K562 (cell line): ENCODE data around the gene TUBA8. TPM values are rescaled to one million over a fixed set of nuclear protein-coding genes. Genes with fewer than 3 reads are reported as not detected.

ENCODE experiments used
- CC2D1A ChIP-seq: fragments of 450-650 bp; IDR thresholded peaks from 2 replicates; pipeline ENCODE4 v1.6.1; 2017; ENCODE audit warnings: mild to moderate bottlenecking
- CEBPB ChIP-seq: fragments of 450-650 bp; IDR thresholded peaks from 2 replicates; pipeline ENCODE4 v1.6.1; 2016; ENCODE audit warnings: missing genetic modification characterization, missing compliant biosample characterization
- CHD1 ChIP-seq: fragments of 200-600 bp; sonication (generic); IDR thresholded peaks from one replicate; pipeline ENCODE4 v1.6.1; 2012; ENCODE audit warnings: mild to moderate bottlenecking, moderate library complexity, low read length, inconsistent platforms
- FOXK2 ChIP-seq, 2 experiments: fragments of 450-650 bp; IDR thresholded peaks in 1 of 2; conservative IDR thresholded peaks in 1 of 2; 2 replicates each; pipeline ENCODE4 v1.6.1; 2016; ENCODE audit warnings: low read depth in 2 of 2, mild to moderate bottlenecking in 1 of 2
- MEF2A ChIP-seq: IDR thresholded peaks from 2 replicates; pipeline ENCODE4 v1.6.1; 2011; ENCODE audit warnings: low read depth, mild to moderate bottlenecking, low read length, moderate library complexity; ENCODE audit not compliant: control insufficient read depth
- MYC ChIP-seq, 2 experiments: fragments of 250-450 bp in 1 of 2; sonication (Bioruptor Pico) in 1 of 2; IDR thresholded peaks; 2 replicates each; pipeline versions ENCODE4 v1.5.1 to v1.6.1; 2012 to 2021; ENCODE audit warnings: low read depth in 2 of 2, borderline replicate concordance in 1 of 2, improper control_type of control experiment in 1 of 2, low read length in 1 of 2, mild to moderate bottlenecking in 1 of 2, moderate library complexity in 1 of 2
- NONO ChIP-seq, 2 experiments: fragments of 200-400 bp in 1 of 2; fragments of 450-650 bp in 1 of 2; formaldehyde crosslinking in 1 of 2; IDR thresholded peaks; 2 replicates each; pipeline ENCODE4 v1.6.1; 2017; ENCODE audit warnings: low read depth in 2 of 2, mild to moderate bottlenecking in 2 of 2, moderate library complexity in 2 of 2, low read length in 1 of 2
- OTX1 ChIP-seq: fragments of 450-650 bp; formaldehyde crosslinking; IDR thresholded peaks from 2 replicates; pipeline ENCODE4 v1.4.0; 2022; ENCODE audit warnings: mild to moderate bottlenecking
- PHF20 ChIP-seq: fragments of 450-650 bp; IDR thresholded peaks from 2 replicates; pipeline ENCODE4 v1.6.1; 2018; ENCODE audit not compliant: partially characterized antibody
- POLR2B ChIP-seq: fragments of 450-650 bp; IDR thresholded peaks from 2 replicates; pipeline ENCODE4 v1.6.1; 2018; ENCODE audit warnings: low read depth; ENCODE audit not compliant: partially characterized antibody
- POLR2H ChIP-seq: IDR thresholded peaks from 2 replicates; pipeline ENCODE4 v1.6.1; 2016; ENCODE audit warnings: missing genetic modification characterization, low read depth, mild to moderate bottlenecking, control low read depth, missing compliant biosample characterization, moderate library complexity
- RBFOX2 ChIP-seq: fragments of 200-400 bp; formaldehyde crosslinking; IDR thresholded peaks from 2 replicates; pipeline ENCODE4 v1.6.1; 2017; ENCODE audit warnings: low read depth, mild to moderate bottlenecking, low read length, moderate library complexity
- RBM39 ChIP-seq: fragments of 200-400 bp; formaldehyde crosslinking; optimal IDR thresholded peaks from 2 replicates; pipeline ENCODE3; 2018; ENCODE audit warnings: low read depth, low read length
- TAF7 ChIP-seq: fragments of 450-650 bp; IDR thresholded peaks from 2 replicates; pipeline ENCODE4 v1.6.1; 2016; ENCODE audit warnings: missing genetic modification characterization, missing compliant biosample characterization
- U2AF2 ChIP-seq: fragments of 200-400 bp; formaldehyde crosslinking; optimal IDR thresholded peaks from 2 replicates; pipeline ENCODE3; 2017; ENCODE audit warnings: low read depth, mild to moderate bottlenecking, low read length
- ZNF134 ChIP-seq: fragments of 250-450 bp; sonication (Bioruptor Pico); conservative IDR thresholded peaks from 2 replicates; pipeline ENCODE4 v1.4.0; 2020
- ZNF436 ChIP-seq: fragments of 250-450, 450-650 bp; sonication (Bioruptor Pico); formaldehyde crosslinking; IDR thresholded peaks from 2 replicates; pipeline ENCODE4 v1.7.0; 2020; ENCODE audit warnings: mild to moderate bottlenecking
- polyA plus RNA-seq, 8 experiments: library from polyadenylated mRNA; depleted of rRNA in 4 of 8; stranded (reverse) in 5 of 8; unstranded in 3 of 8; fragments of >200 nt; fragmentation: Nextera tagmentation in 2 of 8; fragmentation: Illumina TruSeq in 1 of 8; extraction: Ambion mirVana in 2 of 8; extraction: Trizol in 1 of 8; gene quantifications; 2 replicates each; pipeline versions ENCODE4 v1.2.1 to v1.2.3, GENCODE V29; 2011 to 2014; ENCODE audit warnings: inconsistent platforms in 1 of 8, missing spikeins in 1 of 8
- total RNA-seq, 7 experiments: library from RNA; depleted of rRNA in 6 of 7; stranded (reverse); fragments of >200 nt in 6 of 7; fragmentation: Illumina TruSeq in 2 of 7; extraction: Trizol in 2 of 7; gene quantifications; 2 replicates each; pipeline versions ENCODE4 v1.2.1 to v1.2.3, GENCODE V29; 2011 to 2021; ENCODE audit warnings: low replicate concordance in 1 of 7
- TF ChIP-seq, protein P1 (sequence below), 2 experiments: fragments of 450-650 bp; IDR thresholded peaks; 2 replicates each; pipeline ENCODE4 v1.6.1; 2018; ENCODE audit warnings: mild to moderate bottlenecking in 2 of 2, low read depth in 1 of 2; ENCODE audit not compliant: partially characterized antibody in 2 of 2
- TF ChIP-seq, protein P2 (sequence below), 2 experiments: IDR thresholded peaks; 2 replicates each; pipeline ENCODE4 v1.6.1; 2012; ENCODE audit warnings: improper control_type of control experiment in 2 of 2, low read depth in 2 of 2, low read length in 2 of 2, borderline replicate concordance in 1 of 2

Gene TUBA8
- total and polyA plus RNA-seq, 9 of the 15 experiments (the other 6 are each of a cell fraction or from before 2014, with no cell fraction given): 0.07 to 1.1 (median 0.65) TPM

DNA sequence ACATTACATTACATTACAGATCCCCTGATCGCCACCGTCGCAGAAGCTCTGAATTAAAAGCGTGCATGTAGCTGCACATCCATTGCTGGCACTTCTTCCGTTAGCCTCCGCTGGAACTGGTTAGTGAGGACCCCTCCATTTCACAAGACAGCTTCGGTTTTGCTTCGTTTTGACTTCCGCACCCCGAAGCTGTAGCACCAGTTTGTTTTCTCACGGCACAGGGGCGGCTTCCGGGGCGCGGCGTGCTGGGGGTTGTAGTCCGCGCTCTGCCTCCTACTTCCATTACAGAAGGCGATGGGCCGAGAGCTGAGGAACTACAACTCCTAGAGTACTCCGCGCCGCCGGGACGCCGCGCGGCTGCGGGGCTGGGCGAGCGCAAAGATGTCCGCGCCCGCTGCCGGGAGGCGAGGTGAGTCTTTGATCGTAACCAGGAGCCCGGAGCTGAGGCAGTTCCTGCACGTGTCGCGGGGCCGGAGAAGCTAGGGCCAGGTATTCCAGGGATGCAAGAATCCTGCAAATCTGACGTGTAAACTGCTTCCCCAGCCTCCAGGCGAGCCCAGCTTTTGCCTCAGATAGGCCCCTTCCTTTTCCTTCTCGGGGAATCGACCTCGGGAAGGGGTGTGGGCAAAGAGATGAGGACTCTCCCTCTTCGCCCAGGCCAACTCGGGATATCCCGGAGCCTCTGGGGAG, 32.8 kb upstream of the TUBA8 start, which contains the start of gene PEX26 (continued):
- TF ChIP-seq NONO (IDR thresholded peaks at IDR 0.05; ENCODE audit: low read depth in 2 of 2, low read length in 1 of 2): 0 out of 4 replicates have a peak, but pooled peaks of 1 of the 2 experiments have one; percentile 24
- TF ChIP-seq, protein P1, sequence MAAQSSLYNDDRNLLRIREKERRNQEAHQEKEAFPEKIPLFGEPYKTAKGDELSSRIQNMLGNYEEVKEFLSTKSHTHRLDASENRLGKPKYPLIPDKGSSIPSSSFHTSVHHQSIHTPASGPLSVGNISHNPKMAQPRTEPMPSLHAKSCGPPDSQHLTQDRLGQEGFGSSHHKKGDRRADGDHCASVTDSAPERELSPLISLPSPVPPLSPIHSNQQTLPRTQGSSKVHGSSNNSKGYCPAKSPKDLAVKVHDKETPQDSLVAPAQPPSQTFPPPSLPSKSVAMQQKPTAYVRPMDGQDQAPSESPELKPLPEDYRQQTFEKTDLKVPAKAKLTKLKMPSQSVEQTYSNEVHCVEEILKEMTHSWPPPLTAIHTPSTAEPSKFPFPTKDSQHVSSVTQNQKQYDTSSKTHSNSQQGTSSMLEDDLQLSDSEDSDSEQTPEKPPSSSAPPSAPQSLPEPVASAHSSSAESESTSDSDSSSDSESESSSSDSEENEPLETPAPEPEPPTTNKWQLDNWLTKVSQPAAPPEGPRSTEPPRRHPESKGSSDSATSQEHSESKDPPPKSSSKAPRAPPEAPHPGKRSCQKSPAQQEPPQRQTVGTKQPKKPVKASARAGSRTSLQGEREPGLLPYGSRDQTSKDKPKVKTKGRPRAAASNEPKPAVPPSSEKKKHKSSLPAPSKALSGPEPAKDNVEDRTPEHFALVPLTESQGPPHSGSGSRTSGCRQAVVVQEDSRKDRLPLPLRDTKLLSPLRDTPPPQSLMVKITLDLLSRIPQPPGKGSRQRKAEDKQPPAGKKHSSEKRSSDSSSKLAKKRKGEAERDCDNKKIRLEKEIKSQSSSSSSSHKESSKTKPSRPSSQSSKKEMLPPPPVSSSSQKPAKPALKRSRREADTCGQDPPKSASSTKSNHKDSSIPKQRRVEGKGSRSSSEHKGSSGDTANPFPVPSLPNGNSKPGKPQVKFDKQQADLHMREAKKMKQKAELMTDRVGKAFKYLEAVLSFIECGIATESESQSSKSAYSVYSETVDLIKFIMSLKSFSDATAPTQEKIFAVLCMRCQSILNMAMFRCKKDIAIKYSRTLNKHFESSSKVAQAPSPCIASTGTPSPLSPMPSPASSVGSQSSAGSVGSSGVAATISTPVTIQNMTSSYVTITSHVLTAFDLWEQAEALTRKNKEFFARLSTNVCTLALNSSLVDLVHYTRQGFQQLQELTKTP (IDR thresholded peaks at IDR 0.05; ENCODE audit: low read depth in 1 of 2, partially characterized antibody in 2 of 2): peak in 1 of 2 experiments; percentile 98
- no peak for TF ChIP-seq ZNF436 (CRISPR knock-in tag)
- no peak for TF ChIP-seq MEF2A
- no peak for TF ChIP-seq RBM39
- peak; percentile 96 for TF ChIP-seq RBFOX2
- peak; percentile 7; the same call in 1 of the 2 replicates for TF ChIP-seq POLR2H (tag)
- TF ChIP-seq PHF20: peak; percentile 93
- no peak for TF ChIP-seq OTX1 (CRISPR knock-in tag)
- TF ChIP-seq CEBPB (tag): peak; percentile 77
- TF ChIP-seq FOXK2 (conservative IDR thresholded peaks at IDR 0.05 in 1 of 2, IDR thresholded peaks at IDR 0.05 in 1 of 2; ENCODE audit: low read depth in 2 of 2): peak; percentile 90 to 92
- TF ChIP-seq CC2D1A: no peak
- no peak for TF ChIP-seq U2AF2
- no peak for TF ChIP-seq CHD1
- peak; percentile 59 for TF ChIP-seq TAF7 (tag)
- TF ChIP-seq MYC (IDR thresholded peaks at IDR 0.05; ENCODE audit: low read depth, low read length): peak; percentile 85
- peak; percentile 68; the same call in 1 of the 2 replicates for TF ChIP-seq MYC (CRISPR knock-in tag; IDR thresholded peaks at IDR 0.05; ENCODE audit: borderline replicate concordance, low read depth)
- TF ChIP-seq, protein P2, sequence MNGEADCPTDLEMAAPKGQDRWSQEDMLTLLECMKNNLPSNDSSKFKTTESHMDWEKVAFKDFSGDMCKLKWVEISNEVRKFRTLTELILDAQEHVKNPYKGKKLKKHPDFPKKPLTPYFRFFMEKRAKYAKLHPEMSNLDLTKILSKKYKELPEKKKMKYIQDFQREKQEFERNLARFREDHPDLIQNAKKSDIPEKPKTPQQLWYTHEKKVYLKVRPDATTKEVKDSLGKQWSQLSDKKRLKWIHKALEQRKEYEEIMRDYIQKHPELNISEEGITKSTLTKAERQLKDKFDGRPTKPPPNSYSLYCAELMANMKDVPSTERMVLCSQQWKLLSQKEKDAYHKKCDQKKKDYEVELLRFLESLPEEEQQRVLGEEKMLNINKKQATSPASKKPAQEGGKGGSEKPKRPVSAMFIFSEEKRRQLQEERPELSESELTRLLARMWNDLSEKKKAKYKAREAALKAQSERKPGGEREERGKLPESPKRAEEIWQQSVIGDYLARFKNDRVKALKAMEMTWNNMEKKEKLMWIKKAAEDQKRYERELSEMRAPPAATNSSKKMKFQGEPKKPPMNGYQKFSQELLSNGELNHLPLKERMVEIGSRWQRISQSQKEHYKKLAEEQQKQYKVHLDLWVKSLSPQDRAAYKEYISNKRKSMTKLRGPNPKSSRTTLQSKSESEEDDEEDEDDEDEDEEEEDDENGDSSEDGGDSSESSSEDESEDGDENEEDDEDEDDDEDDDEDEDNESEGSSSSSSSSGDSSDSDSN (IDR thresholded peaks at IDR 0.05; ENCODE audit: borderline replicate concordance in 1 of 2, low read depth in 2 of 2, low read length in 2 of 2): no peak
- 0 out of 2 replicates have a peak, but pooled peaks have one; percentile 45 for TF ChIP-seq ZNF134 (CRISPR knock-in tag)
- peak; percentile 44 for TF ChIP-seq POLR2B
